K562 (cell line): ENCODE measurements around the gene VASH1. TPM values are rescaled to one million over a fixed set of nuclear protein-coding genes. Genes with fewer than 3 reads are reported as not detected.

Experiments used
- ATAC-seq: fragments of 200-7000 bp; cut with Tn5 transposase; 3 replicates; pipeline ENCODE4 v1.9.1; 2020; ENCODE audit warnings: moderate library complexity
- BruUV-seq: library from RNA; stranded (reverse); fragments of 400-500 nt; replicated peaks from 2 replicates; lab custom pipeline; 2021; lab: Mats Ljungman, UMichigan
- CTCF ChIA-PET: fragments of 300-600 bp; formaldehyde crosslinking; extraction: SDS; loops from one replicate; lab custom pipeline; 2021; ENCODE audit warnings: low intra/inter-chr PET ratio; lab: Yijun Ruan, JAX
- POLR2A ChIA-PET: fragments of 300-600, 350-650 bp; sonication (Branson Sonifier 250); formaldehyde crosslinking; extraction: SDS; loops from one replicate; lab custom pipeline; 2021; ENCODE audit warnings: antibody characterized with exemption, inconsistent platforms; lab: Yijun Ruan, JAX
- DNase-seq, 4 experiments: peaks; one replicate each; pipeline versions ENCODE4 v3.0.0 to v3.0.0-alpha.2; 2011 to 2018; ENCODE audit warnings: low spot score in 3 of 4, mixed read lengths in 3 of 4; ENCODE audit errors: extremely low read depth in 1 of 4
- FAIRE-seq: peaks from 2 replicates; lab custom pipeline; 2011; peaks lifted over from hg19 to GRCh38; lab: Jason Lieb, UNC
- H2AFZ ChIP-seq: 2 replicates; pipeline ENCODE4 v1.6.0; 2011; ENCODE audit warnings: low read depth, low read length, control low read depth, inconsistent platforms
- H3K27ac ChIP-seq: fragments of 200-600 bp; 3 replicates; pipeline ENCODE4 v1.8.0; 2011; ENCODE audit warnings: low read depth, mild to moderate bottlenecking, control low read depth, inconsistent platforms, low read length, moderate library complexity, mixed read lengths; ENCODE audit errors: extremely low read depth
- H3K27me3 ChIP-seq, 2 experiments: fragments of 300-600 bp in 1 of 2; 2 replicates in 1 of 2; 3 replicates in 1 of 2; pipeline versions ENCODE4 v1.6.0 to v1.8.0; 2011; ENCODE audit warnings: inconsistent platforms in 2 of 2, low read length in 2 of 2, mild to moderate bottlenecking in 1 of 2, mixed read lengths in 1 of 2, moderate library complexity in 1 of 2; ENCODE audit not compliant: control insufficient read depth in 2 of 2, insufficient read depth in 2 of 2
- H3K36me3 ChIP-seq: fragments of 300-600 bp; 3 replicates; pipeline ENCODE4 v1.8.0; 2011; ENCODE audit warnings: mild to moderate bottlenecking, low read length, inconsistent platforms; ENCODE audit not compliant: control insufficient read depth, insufficient read depth
- H3K4me1 ChIP-seq, 2 experiments: fragments of 200-600 bp in 1 of 2; replicated peaks in 1 of 2; 2 replicates in 1 of 2; 3 replicates in 1 of 2; pipeline versions ENCODE4 v1.5.1 to v1.8.0; 2011; ENCODE audit warnings: inconsistent platforms in 2 of 2, low read length in 2 of 2, mild to moderate bottlenecking in 1 of 2, mixed read lengths in 1 of 2, moderate library complexity in 1 of 2; ENCODE audit not compliant: control insufficient read depth in 2 of 2, insufficient read depth in 2 of 2
- H3K4me2 ChIP-seq: 2 replicates; pipeline ENCODE4 v1.6.1; 2011; ENCODE audit warnings: low read length, control low read depth, inconsistent platforms, mixed read lengths; ENCODE audit not compliant: insufficient read depth
- H3K4me3 ChIP-seq: fragments of 200-600 bp; sonication (generic), shearing (Covaris generic); 2 replicates; pipeline ENCODE4 v1.5.1; 2016; ENCODE audit warnings: control low read depth, inconsistent platforms
- H3K79me2 ChIP-seq: fragments of 200-600 bp; 3 replicates; pipeline ENCODE4 v1.8.0; 2011; ENCODE audit warnings: low read length, inconsistent platforms; ENCODE audit not compliant: control insufficient read depth, insufficient read depth
- H3K9ac ChIP-seq, 2 experiments: 2 replicates each; pipeline versions ENCODE4 v1.6.0 to v1.6.1; 2011; ENCODE audit warnings: low read depth in 2 of 2, low read length in 2 of 2, control low read depth in 1 of 2, inconsistent platforms in 1 of 2, mild to moderate bottlenecking in 1 of 2, mixed read lengths in 1 of 2; ENCODE audit not compliant: insufficient read depth in 1 of 2
- H3K9me1 ChIP-seq: one replicate; pipeline ENCODE4 v1.6.0; 2011; ENCODE audit warnings: inconsistent platforms, mild to moderate bottlenecking, low read length, moderate library complexity; ENCODE audit not compliant: control insufficient read depth, insufficient read depth
- H3K9me3 ChIP-seq: replicated peaks from 2 replicates; pipeline ENCODE4 v1.5.1; 2011; ENCODE audit warnings: low read depth, low read length, inconsistent platforms; ENCODE audit not compliant: control insufficient read depth, insufficient read depth
- H4K20me1 ChIP-seq: replicated peaks from 2 replicates; pipeline ENCODE4 v1.6.1; 2011; ENCODE audit warnings: low read length, inconsistent platforms, mixed read lengths; ENCODE audit not compliant: control insufficient read depth, insufficient read depth
- FOXJ3 ChIP-seq: sonication (generic); formaldehyde crosslinking; IDR thresholded peaks from 2 replicates; pipeline ENCODE4 v1.4.0; 2020; ENCODE audit warnings: mild to moderate bottlenecking, missing genetic modification reagents
- FOXK2 ChIP-seq, 2 experiments: fragments of 450-650 bp; IDR thresholded peaks in 1 of 2; conservative IDR thresholded peaks in 1 of 2; 2 replicates each; pipeline ENCODE4 v1.6.1; 2016; ENCODE audit warnings: low read depth in 2 of 2, mild to moderate bottlenecking in 1 of 2
- GABPB2 ChIP-seq: fragments of 250-450 bp; sonication (Bioruptor Pico); conservative IDR thresholded peaks from 2 replicates; pipeline ENCODE4 v1.5.1; 2021; ENCODE audit warnings: mild to moderate bottlenecking
- JUND ChIP-seq, 2 experiments: IDR thresholded peaks; 2 replicates in 1 of 2; 3 replicates in 1 of 2; pipeline ENCODE4 v1.6.1; 2011; ENCODE audit warnings: borderline replicate concordance in 2 of 2, low read depth in 2 of 2, low read length in 2 of 2, improper control_type of control experiment in 1 of 2, missing biosample characterization in 1 of 2, missing genetic modification characterization in 1 of 2, missing genetic modification reagents in 1 of 2
- KDM1A ChIP-seq, 2 experiments: fragments of 450-650 bp; IDR thresholded peaks; 2 replicates each; pipeline ENCODE4 v1.6.1; 2016; ENCODE audit warnings: mild to moderate bottlenecking in 2 of 2
- MBD2 ChIP-seq: sonication (generic); IDR thresholded peaks from 2 replicates; pipeline ENCODE4 v1.6.1; 2016; ENCODE audit warnings: low read depth, borderline replicate concordance
- PTTG1 ChIP-seq: fragments of 450-650 bp; IDR thresholded peaks from 2 replicates; pipeline ENCODE4 v1.6.1; 2016; ENCODE audit warnings: low read depth, mild to moderate bottlenecking, missing genetic modification characterization, missing compliant biosample characterization
- PYGO2 ChIP-seq: fragments of 450-650 bp; IDR thresholded peaks from 2 replicates; pipeline ENCODE4 v1.6.1; 2016; ENCODE audit warnings: mild to moderate bottlenecking, missing genetic modification characterization, moderate library complexity, missing compliant biosample characterization
- SMAD1 ChIP-seq: fragments of 150-350 bp; IDR thresholded peaks from 2 replicates; pipeline ENCODE4 v1.6.1; 2014; ENCODE audit warnings: low read length, low read depth; ENCODE audit not compliant: partially characterized antibody
- SPI1 ChIP-seq: IDR thresholded peaks from 2 replicates; pipeline ENCODE4 v1.6.1; 2011; ENCODE audit warnings: low read depth, low read length, control low read depth, borderline replicate concordance
- TAF15 ChIP-seq: fragments of 200-400 bp; formaldehyde crosslinking; IDR thresholded peaks from 2 replicates; pipeline ENCODE4 v1.6.1; 2017; ENCODE audit warnings: mild to moderate bottlenecking, low read depth, low read length, moderate library complexity
- TEAD4 ChIP-seq, 2 experiments: sonication (generic) in 1 of 2; formaldehyde crosslinking in 1 of 2; IDR thresholded peaks; 2 replicates each; pipeline versions ENCODE4 v1.6.1 to v1.8.0; 2012 to 2022; ENCODE audit warnings: borderline replicate concordance in 1 of 2, inconsistent platforms in 1 of 2, low read length in 1 of 2, mild to moderate bottlenecking in 1 of 2, missing genetic modification reagents in 1 of 2
- TGIF2 ChIP-seq: sonication (generic); formaldehyde crosslinking; IDR thresholded peaks from 2 replicates; pipeline ENCODE4 v1.8.1; 2022; ENCODE audit warnings: mild to moderate bottlenecking, missing genetic modification reagents, moderate library complexity
- THRAP3 ChIP-seq: fragments of 450-650 bp; IDR thresholded peaks from 2 replicates; pipeline ENCODE4 v1.6.1; 2016; ENCODE audit warnings: mild to moderate bottlenecking, inconsistent platforms, borderline replicate concordance
- XRCC3 ChIP-seq: fragments of 450-650 bp; IDR thresholded peaks from 2 replicates; pipeline ENCODE4 v1.6.1; 2017; ENCODE audit warnings: mild to moderate bottlenecking, moderate library complexity
- WGBS: fragments of 100-300 bp; shearing (Covaris generic); methylation state at CpG from one replicate; pipeline ENCODE4 v1.1.6; 2016; ENCODE audit warnings: low coverage, mixed read lengths; ENCODE audit not compliant: insufficient coverage; ENCODE audit errors: missing lambda C conversion rate; 5-methylcytosine and 5-hydroxymethylcytosine counted together
- in situ Hi-C: fragments of 300-500 bp; cut with MboI; formaldehyde crosslinking; loops from 4 replicates; pipeline ENCODE4 v1.15.0; 2018; ENCODE audit warnings: inconsistent platforms, mixed read lengths
- intact Hi-C: fragments of 100-400 bp; cut with micrococcal nuclease; formaldehyde crosslinking; loops from 2 replicates; pipeline ENCODE4 v1.14.2; 2022
- polyA plus RNA-seq, 8 experiments: library from polyadenylated mRNA; depleted of rRNA in 4 of 8; stranded (reverse) in 5 of 8; unstranded in 3 of 8; fragments of >200 nt; fragmentation: Nextera tagmentation in 2 of 8; fragmentation: Illumina TruSeq in 1 of 8; extraction: Ambion mirVana in 2 of 8; extraction: Trizol in 1 of 8; gene quantifications; 2 replicates each; pipeline versions ENCODE4 v1.2.1 to v1.2.3, GENCODE V29; 2011 to 2014; ENCODE audit warnings: inconsistent platforms in 1 of 8, missing spikeins in 1 of 8
- total RNA-seq, 7 experiments: library from RNA; depleted of rRNA in 6 of 7; stranded (reverse); fragments of >200 nt in 6 of 7; fragmentation: Illumina TruSeq in 2 of 7; extraction: Trizol in 2 of 7; gene quantifications; 2 replicates each; pipeline versions ENCODE4 v1.2.1 to v1.2.3, GENCODE V29; 2011 to 2021; ENCODE audit warnings: low replicate concordance in 1 of 7
- TF ChIP-seq, protein P1 (sequence below): fragments of 250-450 bp; sonication (Bioruptor Pico); IDR thresholded peaks from 2 replicates; pipeline ENCODE4 v1.8.0; 2022; ENCODE audit warnings: moderate library complexity, mild to moderate bottlenecking, inconsistent platforms
- TF ChIP-seq, protein P2 (sequence below), 2 experiments: fragments of 150-350 bp in 1 of 2; IDR thresholded peaks; 2 replicates each; pipeline ENCODE4 v1.6.1; 2012 to 2016; ENCODE audit warnings: low read depth in 2 of 2, low read length in 2 of 2, mild to moderate bottlenecking in 1 of 2, moderate library complexity in 1 of 2

VASH1 gene
- total and polyA plus RNA-seq, 9 of the 15 experiments (the other 6 are each of a cell fraction or from before 2014, with no cell fraction given), result 0.01 to 0.43 (median 0.13) TPM; not detected in 1

DNA sequence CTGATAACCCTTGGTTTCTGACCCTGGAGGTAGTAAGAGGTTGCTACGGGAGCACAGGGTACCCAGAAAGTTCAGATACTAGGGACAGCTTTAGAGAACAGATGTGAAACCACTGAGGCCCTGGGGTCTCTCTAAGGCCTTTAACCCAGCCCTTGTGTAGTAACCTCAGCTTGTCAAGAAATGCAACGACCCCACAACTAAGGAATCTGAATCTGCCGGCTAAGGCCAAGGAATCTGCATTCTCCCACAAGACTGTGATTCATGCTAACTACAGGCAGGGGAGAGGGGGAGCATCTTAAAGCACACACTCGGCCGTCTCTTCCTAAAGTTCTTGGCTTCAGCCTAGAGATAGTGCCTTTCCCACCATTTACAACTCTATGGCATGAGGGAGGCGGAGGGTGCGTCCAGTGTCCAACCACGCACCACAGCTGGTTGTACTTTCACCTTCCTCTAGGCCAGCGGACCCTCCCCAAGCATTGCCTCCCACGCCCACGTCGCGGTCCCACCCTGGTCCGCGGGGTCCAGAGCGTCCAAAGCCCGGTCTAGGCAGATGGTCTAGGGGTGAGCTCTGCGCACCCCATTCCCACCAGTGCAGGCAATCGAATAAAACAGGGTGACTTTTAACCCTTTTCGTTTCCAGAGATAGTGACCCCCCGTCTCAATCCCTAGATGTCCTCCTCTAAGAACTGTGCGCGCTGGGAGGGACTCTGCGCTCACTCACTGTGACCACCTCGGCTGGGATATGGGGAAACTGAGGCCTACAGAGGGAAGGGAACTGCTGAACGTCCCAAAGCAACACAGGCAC lies 735 bp upstream of the VASH1 start (continued):
- TF ChIP-seq GABPB2 (CRISPR knock-in tag) (no peak), SPI1 (no peak), PTTG1 (tag) (no peak), JUND (IDR thresholded peaks at IDR 0.05; ENCODE audit: borderline replicate concordance, low read depth, low read length) (no peak), JUND (tag; IDR thresholded peaks at IDR 0.05; ENCODE audit: borderline replicate concordance, low read depth, low read length) (no peak), TAF15 (no peak)
- TF ChIP-seq, protein P1, sequence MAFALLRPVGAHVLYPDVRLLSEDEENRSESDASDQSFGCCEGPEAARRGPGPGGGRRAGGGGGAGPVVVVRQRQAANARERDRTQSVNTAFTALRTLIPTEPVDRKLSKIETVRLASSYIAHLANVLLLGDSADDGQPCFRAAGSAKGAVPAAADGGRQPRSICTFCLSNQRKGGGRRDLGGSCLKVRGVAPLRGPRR, result no peak
- TF ChIP-seq, all 486 proteins: peak for 0

DNA sequence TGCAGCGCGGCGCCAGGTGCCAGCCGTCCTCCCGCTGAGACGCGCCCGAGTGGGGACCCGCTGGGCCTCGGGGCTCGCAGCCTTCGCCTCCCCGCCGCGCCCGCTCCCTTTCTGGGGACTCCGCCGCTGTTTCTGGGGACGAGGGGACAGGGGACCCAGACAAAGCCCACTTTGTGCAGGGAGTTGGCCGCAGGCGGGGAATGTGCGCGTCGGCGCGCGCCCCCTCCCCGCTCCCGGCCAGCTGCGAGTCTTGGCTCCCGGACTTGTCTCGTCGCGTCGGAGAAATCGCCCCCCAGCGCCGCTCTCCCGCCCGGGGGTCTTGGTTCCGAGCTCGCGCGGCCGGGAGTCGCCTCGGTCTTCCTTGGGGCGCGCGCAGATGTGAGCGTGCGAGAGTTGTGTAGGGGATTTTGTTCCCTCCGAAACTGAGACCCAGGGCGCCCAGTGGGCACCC lies 717 bp downstream of the VASH1 start:
- in situ Hi-C loops, result no loop called here
- Histone ChIP-seq H3K4me2 (no peak overlapping the region; the same call in 1 of the 2 replicates), H3K79me2 (no peaks in the 10 kb centered on the region), H3K27me3 (peaks cover 0 to 31% of the 10 kb centered on the region in 2 experiments; a peak in 2 of 5 replicates), H3K27ac (no peak overlapping the region), H3K9me1 (no peaks in the 10 kb centered on the region), H3K4me3 (no peak overlapping the region; the same call in 1 of the 2 replicates), H3K9ac (no peak overlapping the region), H2AFZ (no peak overlapping the region), H3K36me3 (no peaks in the 10 kb centered on the region), H4K20me1 (no peaks in the 10 kb centered on the region), H3K9me3 (no peaks in the 10 kb centered on the region), H3K4me1 (peaks cover 0 to 22% of the 10 kb centered on the region in 2 experiments; a peak in 2 of 5 replicates)
- CTCF ChIA-PET, result no interaction called here
- TF ChIP-seq TEAD4 (IDR thresholded peaks at IDR 0.05; ENCODE audit: low read length), result no peak
- TF ChIP-seq TEAD4 (CRISPR knock-in tag; IDR thresholded peaks at IDR 0.05; ENCODE audit: borderline replicate concordance), result no peak
- TF ChIP-seq FOXK2 (conservative IDR thresholded peaks at IDR 0.05 in 1 of 2, IDR thresholded peaks at IDR 0.05 in 1 of 2; ENCODE audit: low read depth in 2 of 2), result no peak
- TF ChIP-seq, protein P2, sequence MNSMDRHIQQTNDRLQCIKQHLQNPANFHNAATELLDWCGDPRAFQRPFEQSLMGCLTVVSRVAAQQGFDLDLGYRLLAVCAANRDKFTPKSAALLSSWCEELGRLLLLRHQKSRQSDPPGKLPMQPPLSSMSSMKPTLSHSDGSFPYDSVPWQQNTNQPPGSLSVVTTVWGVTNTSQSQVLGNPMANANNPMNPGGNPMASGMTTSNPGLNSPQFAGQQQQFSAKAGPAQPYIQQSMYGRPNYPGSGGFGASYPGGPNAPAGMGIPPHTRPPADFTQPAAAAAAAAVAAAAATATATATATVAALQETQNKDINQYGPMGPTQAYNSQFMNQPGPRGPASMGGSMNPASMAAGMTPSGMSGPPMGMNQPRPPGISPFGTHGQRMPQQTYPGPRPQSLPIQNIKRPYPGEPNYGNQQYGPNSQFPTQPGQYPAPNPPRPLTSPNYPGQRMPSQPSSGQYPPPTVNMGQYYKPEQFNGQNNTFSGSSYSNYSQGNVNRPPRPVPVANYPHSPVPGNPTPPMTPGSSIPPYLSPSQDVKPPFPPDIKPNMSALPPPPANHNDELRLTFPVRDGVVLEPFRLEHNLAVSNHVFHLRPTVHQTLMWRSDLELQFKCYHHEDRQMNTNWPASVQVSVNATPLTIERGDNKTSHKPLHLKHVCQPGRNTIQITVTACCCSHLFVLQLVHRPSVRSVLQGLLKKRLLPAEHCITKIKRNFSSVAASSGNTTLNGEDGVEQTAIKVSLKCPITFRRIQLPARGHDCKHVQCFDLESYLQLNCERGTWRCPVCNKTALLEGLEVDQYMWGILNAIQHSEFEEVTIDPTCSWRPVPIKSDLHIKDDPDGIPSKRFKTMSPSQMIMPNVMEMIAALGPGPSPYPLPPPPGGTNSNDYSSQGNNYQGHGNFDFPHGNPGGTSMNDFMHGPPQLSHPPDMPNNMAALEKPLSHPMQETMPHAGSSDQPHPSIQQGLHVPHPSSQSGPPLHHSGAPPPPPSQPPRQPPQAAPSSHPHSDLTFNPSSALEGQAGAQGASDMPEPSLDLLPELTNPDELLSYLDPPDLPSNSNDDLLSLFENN (IDR thresholded peaks at IDR 0.05; ENCODE audit: low read depth in 2 of 2, low read length in 2 of 2), result no peak
- no peak for TF ChIP-seq PYGO2 (tag)
- no peak for TF ChIP-seq KDM1A (IDR thresholded peaks at IDR 0.05)
- TF ChIP-seq TGIF2, result no peak
- no peak for TF ChIP-seq SMAD1
- TF ChIP-seq THRAP3, result no peak
- TF ChIP-seq FOXJ3 (CRISPR knock-in tag), result no peak
- no peak for TF ChIP-seq XRCC3
- TF ChIP-seq MBD2, result no peak
- 14% methylated on average over 35 of the region's 54 CpGs for WGBS
- ATAC-seq (no peak), FAIRE-seq (no peak), DNase-seq (no peak)
- intact Hi-C loops, result no loop called here
- no TSS peak for BruUV-seq
- POLR2A ChIA-PET, result no interaction called here
